Measurements from ENCODE around the gene FLT4.

DNA sequence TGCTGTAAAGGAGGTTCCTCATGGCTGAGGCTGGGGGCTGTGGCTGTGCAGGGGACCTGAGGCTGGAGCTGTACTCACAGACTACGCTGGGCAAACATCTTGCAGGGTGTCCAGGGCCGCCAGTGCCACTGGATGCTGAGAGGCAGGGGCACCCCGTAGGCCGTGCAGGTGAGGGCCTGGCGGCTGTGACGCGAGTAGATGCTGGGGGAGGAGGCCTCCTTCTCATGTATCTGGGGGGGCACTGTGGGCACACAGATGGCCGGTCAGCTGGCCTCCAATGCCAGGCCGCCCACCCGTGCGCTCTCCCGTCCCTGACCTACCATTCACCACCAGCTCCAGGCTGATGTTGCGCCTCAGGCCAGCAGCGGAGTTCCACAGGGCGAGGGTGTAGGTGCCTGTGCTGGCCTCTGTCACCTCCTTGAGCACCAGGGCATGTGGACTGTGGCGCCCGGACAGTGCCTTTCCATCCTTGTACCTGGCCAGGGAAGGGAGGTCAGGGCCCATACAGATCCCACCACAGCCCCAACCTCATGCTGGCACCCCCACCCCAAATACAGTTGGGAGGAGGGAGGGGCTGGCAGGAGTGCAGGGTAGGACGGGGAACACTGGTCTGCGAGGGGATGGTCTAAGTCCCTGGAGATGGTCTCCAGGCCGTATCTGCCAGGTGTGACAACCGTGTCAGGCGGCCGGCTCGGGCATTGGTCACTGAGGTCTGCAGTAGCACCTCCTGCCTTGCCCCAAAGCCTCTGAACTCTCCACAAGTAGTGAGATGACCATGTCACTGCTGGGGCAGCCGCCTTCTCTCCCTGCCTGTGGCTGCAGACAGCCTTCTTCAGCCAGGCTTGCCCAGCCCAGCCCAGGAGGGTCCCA lies 23.4 kb downstream of the FLT4 start:
- TF ChIP-seq, protein P1, sequence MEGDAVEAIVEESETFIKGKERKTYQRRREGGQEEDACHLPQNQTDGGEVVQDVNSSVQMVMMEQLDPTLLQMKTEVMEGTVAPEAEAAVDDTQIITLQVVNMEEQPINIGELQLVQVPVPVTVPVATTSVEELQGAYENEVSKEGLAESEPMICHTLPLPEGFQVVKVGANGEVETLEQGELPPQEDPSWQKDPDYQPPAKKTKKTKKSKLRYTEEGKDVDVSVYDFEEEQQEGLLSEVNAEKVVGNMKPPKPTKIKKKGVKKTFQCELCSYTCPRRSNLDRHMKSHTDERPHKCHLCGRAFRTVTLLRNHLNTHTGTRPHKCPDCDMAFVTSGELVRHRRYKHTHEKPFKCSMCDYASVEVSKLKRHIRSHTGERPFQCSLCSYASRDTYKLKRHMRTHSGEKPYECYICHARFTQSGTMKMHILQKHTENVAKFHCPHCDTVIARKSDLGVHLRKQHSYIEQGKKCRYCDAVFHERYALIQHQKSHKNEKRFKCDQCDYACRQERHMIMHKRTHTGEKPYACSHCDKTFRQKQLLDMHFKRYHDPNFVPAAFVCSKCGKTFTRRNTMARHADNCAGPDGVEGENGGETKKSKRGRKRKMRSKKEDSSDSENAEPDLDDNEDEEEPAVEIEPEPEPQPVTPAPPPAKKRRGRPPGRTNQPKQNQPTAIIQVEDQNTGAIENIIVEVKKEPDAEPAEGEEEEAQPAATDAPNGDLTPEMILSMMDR (optimal IDR thresholded peaks at IDR 0.05 in 1 of 3, IDR thresholded peaks at IDR 0.05 in 1 of 3, conservative IDR thresholded peaks at IDR 0.05 in 1 of 3; ENCODE audit: extremely low read depth in 1 of 3, insufficient read depth in 2 of 3, low read length in 3 of 3): no peak
- no peak for TF ChIP-seq EZH2 (IDR thresholded peaks at IDR 0.05; ENCODE audit: low read length)
